CD14-positive monocyte (primary cell): Measurements from ENCODE around the gene CACNB4. TPM values are rescaled to one million over a fixed set of nuclear protein-coding genes. Genes with fewer than 3 reads are reported as not detected.

Experiments
- DNase-seq, 3 donors: peaks; one replicate each; pipeline ENCODE4 v3.0.0-alpha.2; 2011 to 2022
- H2AFZ ChIP-seq: 2 replicates; pipeline ENCODE4 v1.6.0; 2012; ENCODE audit warnings: mild to moderate bottlenecking, low read depth, low read length, inconsistent platforms; ENCODE audit not compliant: insufficient read depth, poor library complexity, severe bottlenecking
- H3K27ac ChIP-seq, 2 donors: 1 replicate in 1 of 2; 2 replicates in 1 of 2; pipeline ENCODE4 v1.5.1; 2012 to 2013; ENCODE audit warnings: low read length in 2 of 2, control low read depth in 1 of 2, inconsistent platforms in 1 of 2, low read depth in 1 of 2, mild to moderate bottlenecking in 1 of 2
- H3K27me3 ChIP-seq, 2 donors: one replicate each; pipeline versions ENCODE4 v1.6.0 to v1.6.1; 2011 to 2013; ENCODE audit warnings: low read length in 2 of 2; ENCODE audit not compliant: control insufficient read depth in 2 of 2, insufficient read depth in 2 of 2
- H3K36me3 ChIP-seq, 2 donors: replicated peaks in 1 of 2; 1 replicate in 1 of 2; 2 replicates in 1 of 2; pipeline versions ENCODE4 v1.5.1 to v1.6.1; 2012 to 2013; ENCODE audit warnings: low read length in 2 of 2, control low read depth in 1 of 2, inconsistent platforms in 1 of 2, mild to moderate bottlenecking in 1 of 2; ENCODE audit not compliant: insufficient read depth in 2 of 2, control insufficient read depth in 1 of 2
- H3K4me1 ChIP-seq, 2 donors: 1 replicate in 1 of 2; 2 replicates in 1 of 2; pipeline versions ENCODE4 v1.5.1 to v1.6.1; 2012 to 2013; ENCODE audit warnings: low read length in 2 of 2, control low read depth in 1 of 2, inconsistent platforms in 1 of 2, mild to moderate bottlenecking in 1 of 2, moderate library complexity in 1 of 2; ENCODE audit not compliant: insufficient read depth in 2 of 2, control insufficient read depth in 1 of 2
- H3K4me2 ChIP-seq: replicated peaks from 2 replicates; pipeline ENCODE3; 2012; ENCODE audit warnings: low read length, moderate library complexity, mild to moderate bottlenecking; ENCODE audit not compliant: poor library complexity, severe bottlenecking; ENCODE audit errors: extremely low read depth
- H3K4me3 ChIP-seq, 3 experiments: fragments of 200-600 bp in 1 of 3; sonication (generic) in 1 of 3; replicated peaks in 1 of 3; 1 replicate in 2 of 3; 2 replicates in 1 of 3; pipeline ENCODE4 v1.5.1; 2011 to 2013; ENCODE audit warnings: low read length in 3 of 3, mild to moderate bottlenecking in 3 of 3, control low read depth in 2 of 3, low read depth in 2 of 3, inconsistent platforms in 1 of 3, moderate library complexity in 1 of 3
- H3K79me2 ChIP-seq: 2 replicates; pipeline ENCODE4 v1.6.0; 2012; ENCODE audit warnings: mild to moderate bottlenecking, control low read depth, inconsistent platforms, low read length, moderate library complexity; ENCODE audit not compliant: insufficient read depth
- H3K9ac ChIP-seq: 2 replicates; pipeline ENCODE4 v1.6.0; 2017; ENCODE audit warnings: low read length, mild to moderate bottlenecking; ENCODE audit not compliant: insufficient read depth, poor library complexity, severe bottlenecking
- H3K9me3 ChIP-seq, 2 donors: replicated peaks in 1 of 2; 1 replicate in 1 of 2; 2 replicates in 1 of 2; pipeline versions ENCODE4 v1.5.1 to v1.6.1; 2012 to 2013; ENCODE audit warnings: low read length in 2 of 2, control low read depth in 1 of 2; ENCODE audit not compliant: control insufficient read depth in 1 of 2, insufficient read depth in 1 of 2
- H4K20me1 ChIP-seq: 2 replicates; pipeline ENCODE4 v1.6.0; 2012; ENCODE audit warnings: mild to moderate bottlenecking, low read length, control low read depth, moderate library complexity; ENCODE audit not compliant: insufficient read depth
- H3K27ac Mint-ChIP-seq, 7 donors: one replicate each; pipeline ENCODE4 v1.8.0; 2020; ENCODE audit warnings: mild to moderate bottlenecking in 7 of 7, mixed read lengths in 7 of 7, moderate library complexity in 6 of 7, inconsistent platforms in 2 of 7
- H3K27me3 Mint-ChIP-seq, 3 donors: one replicate each; pipeline ENCODE4 v1.8.0; 2021 to 2022; ENCODE audit warnings: low read depth in 3 of 3, mild to moderate bottlenecking in 3 of 3, mixed read lengths in 3 of 3, moderate library complexity in 3 of 3, inconsistent platforms in 1 of 3
- H3K36me3 Mint-ChIP-seq, 2 donors: one replicate each; pipeline ENCODE4 v1.8.0; 2020; ENCODE audit warnings: mixed read lengths in 2 of 2, inconsistent platforms in 1 of 2, mild to moderate bottlenecking in 1 of 2
- H3K4me1 Mint-ChIP-seq: one replicate; pipeline ENCODE4 v1.8.0; 2020; ENCODE audit warnings: mild to moderate bottlenecking, mixed read lengths
- H3K4me3 Mint-ChIP-seq, 2 donors: one replicate each; pipeline ENCODE4 v1.8.0; 2020; ENCODE audit warnings: mild to moderate bottlenecking in 2 of 2, mixed read lengths in 2 of 2, moderate library complexity in 1 of 2
- H3K9me3 Mint-ChIP-seq, 7 donors: one replicate each; pipeline ENCODE4 v1.8.0; 2020 to 2022; ENCODE audit warnings: mixed read lengths in 7 of 7, mild to moderate bottlenecking in 6 of 7, moderate library complexity in 6 of 7, inconsistent platforms in 2 of 7
- WGBS: methylation state at CpG from one replicate; pipeline ENCODE4 v1.1.5; 2013; ENCODE audit warnings: missing lambda C conversion rate; ENCODE audit not compliant: insufficient coverage; 5-methylcytosine and 5-hydroxymethylcytosine counted together
- intact Hi-C, 2 donors: fragments of 100-400 bp; cut with micrococcal nuclease; formaldehyde crosslinking; loops; one replicate each; pipeline versions ENCODE4 v1.15.0 to v1.15.1; 2023
- polyA plus RNA-seq, 3 donors: library from polyadenylated mRNA; depleted of rRNA in 1 of 3; unstranded in 2 of 3; stranded (reverse) in 1 of 3; fragments of 300-500 nt in 2 of 3; fragments of >200 nt in 1 of 3; fragmentation: Illumina TruSeq in 2 of 3; gene quantifications; 1 replicate in 2 of 3; 2 replicates in 1 of 3; pipeline ENCODE4 v1.2.3, GENCODE V29; 2012 to 2021
- TF ChIP-seq, protein P1 (sequence below): fragments of 200-600 bp; IDR thresholded peaks from one replicate; pipeline ENCODE4 v1.8.0; 2022; ENCODE audit warnings: antibody characterized with exemption, mild to moderate bottlenecking

The CACNB4 gene
- polyA plus RNA-seq, 3 donors, result 0.44 to 1.9 (median 1.1) TPM

DNA sequence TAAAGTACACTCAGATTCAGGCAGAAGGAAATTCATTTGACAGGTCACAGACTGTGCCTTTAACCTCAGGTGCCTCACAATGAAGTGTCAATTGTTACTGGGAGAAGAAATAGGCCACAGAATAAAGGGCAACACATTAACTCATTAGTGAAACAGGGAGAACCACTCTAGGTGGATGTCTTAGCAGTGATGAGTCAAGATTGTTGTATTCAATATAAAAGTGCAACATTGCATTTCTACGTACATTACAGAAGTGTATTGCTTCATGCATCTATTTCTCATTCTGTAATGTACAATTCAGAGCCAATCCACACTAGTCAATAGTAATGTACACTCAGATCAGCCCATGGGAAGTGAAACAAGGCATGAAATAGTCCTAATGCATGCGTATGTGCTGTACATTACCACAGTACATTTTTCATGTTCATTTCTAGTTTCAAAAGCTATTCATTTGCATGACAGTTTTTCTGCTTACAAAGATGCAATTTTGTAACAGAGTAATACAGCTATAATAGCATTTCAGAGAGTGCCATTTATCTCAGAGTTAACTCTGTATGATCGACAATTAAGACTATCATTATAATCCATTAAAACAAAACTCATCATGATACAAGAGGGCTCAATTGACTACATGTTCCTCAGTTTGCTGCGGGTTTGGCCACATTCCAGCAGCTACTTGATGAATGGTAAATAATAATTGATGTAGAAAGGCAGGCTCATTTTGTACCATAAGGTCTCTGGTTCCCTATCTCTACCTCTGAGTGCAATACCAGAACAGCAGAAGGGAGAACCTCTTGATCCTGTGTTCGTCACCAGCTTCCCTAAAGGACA, 258.4 kb downstream of the CACNB4 start:
- Mint-ChIP-seq H3K27ac (peak overlapping the region; percentile 4 to 90 (median 66)), H3K36me3 (no peaks in the 10 kb centered on the region), H3K4me3 (no peak overlapping the region), H3K4me1 (peaks cover 32% of the 10 kb centered on the region), H3K27me3 (no peaks in the 10 kb centered on the region), H3K9me3 (peaks cover 0 to 2% (median 0%) of the 10 kb centered on the region in 7 donors)
- Histone ChIP-seq H2AFZ (peak overlapping the region; percentile 38), H3K4me1 (peaks cover 27 to 35% of the 10 kb centered on the region in 2 donors), H3K9ac (no peak overlapping the region), H3K27ac (peak overlapping the region in 1 of 2 donors; percentile 70), H3K9me3 (no peaks in the 10 kb centered on the region), H3K79me2 (no peaks in the 10 kb centered on the region), H3K4me2 (no peak overlapping the region), H3K4me3 (no peak overlapping the region), H3K36me3 (no peaks in the 10 kb centered on the region), H3K27me3 (no peaks in the 10 kb centered on the region), H4K20me1 (no peaks in the 10 kb centered on the region)
- TF ChIP-seq, protein P1, sequence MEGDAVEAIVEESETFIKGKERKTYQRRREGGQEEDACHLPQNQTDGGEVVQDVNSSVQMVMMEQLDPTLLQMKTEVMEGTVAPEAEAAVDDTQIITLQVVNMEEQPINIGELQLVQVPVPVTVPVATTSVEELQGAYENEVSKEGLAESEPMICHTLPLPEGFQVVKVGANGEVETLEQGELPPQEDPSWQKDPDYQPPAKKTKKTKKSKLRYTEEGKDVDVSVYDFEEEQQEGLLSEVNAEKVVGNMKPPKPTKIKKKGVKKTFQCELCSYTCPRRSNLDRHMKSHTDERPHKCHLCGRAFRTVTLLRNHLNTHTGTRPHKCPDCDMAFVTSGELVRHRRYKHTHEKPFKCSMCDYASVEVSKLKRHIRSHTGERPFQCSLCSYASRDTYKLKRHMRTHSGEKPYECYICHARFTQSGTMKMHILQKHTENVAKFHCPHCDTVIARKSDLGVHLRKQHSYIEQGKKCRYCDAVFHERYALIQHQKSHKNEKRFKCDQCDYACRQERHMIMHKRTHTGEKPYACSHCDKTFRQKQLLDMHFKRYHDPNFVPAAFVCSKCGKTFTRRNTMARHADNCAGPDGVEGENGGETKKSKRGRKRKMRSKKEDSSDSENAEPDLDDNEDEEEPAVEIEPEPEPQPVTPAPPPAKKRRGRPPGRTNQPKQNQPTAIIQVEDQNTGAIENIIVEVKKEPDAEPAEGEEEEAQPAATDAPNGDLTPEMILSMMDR, result no peak
- DNase-seq, result peak; percentile 53 to 75 (median 58)
- WGBS, result no CpG with 5 or more reads among the region's 5 CpGs
- intact Hi-C loops, result no loop called here

DNA sequence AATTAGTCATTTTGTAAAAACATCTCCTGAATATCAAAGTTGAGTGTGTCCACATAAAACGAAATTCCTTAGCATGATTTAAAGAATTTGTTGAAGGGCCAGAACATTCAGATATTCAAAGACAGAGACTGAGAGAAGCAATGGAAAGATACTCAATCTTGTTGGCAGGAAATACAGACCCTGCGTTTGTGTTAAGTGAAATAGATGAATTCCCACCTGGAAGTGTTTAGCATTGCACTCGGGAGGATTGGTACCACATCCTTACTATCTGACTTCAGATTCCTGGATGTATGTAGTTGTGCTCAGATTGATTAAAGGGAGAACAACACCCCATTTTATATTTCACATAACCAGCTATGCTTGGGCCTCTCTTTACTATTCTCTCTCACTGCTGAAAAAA, 260.9 kb downstream of the CACNB4 start:
- no peaks in the 10 kb centered on the region for H3K36me3 ChIP-seq
- Mint-ChIP-seq H3K27me3 (no peaks in the 10 kb centered on the region), H3K4me1 (peaks cover 26% of the 10 kb centered on the region), H3K4me3 (no peak overlapping the region), H3K27ac (no peak overlapping the region), H3K9me3 (peaks cover 0 to 2% (median 0%) of the 10 kb centered on the region in 7 donors), H3K36me3 (no peaks in the 10 kb centered on the region)
- no peak overlapping the region for H3K4me3 ChIP-seq
- H3K27me3 ChIP-seq, result no peaks in the 10 kb centered on the region
- H4K20me1 ChIP-seq, result no peaks in the 10 kb centered on the region
- H3K4me1 ChIP-seq, result peaks cover 19 to 36% of the 10 kb centered on the region in 2 donors
- DNase-seq, result no peak
- H3K27ac ChIP-seq, result no peak overlapping the region
- H3K4me2 ChIP-seq, result no peak overlapping the region
- intact Hi-C loops, result no loop called here
- H3K9me3 ChIP-seq, result no peaks in the 10 kb centered on the region
- WGBS, result 100% methylated on average over 1 of the region's 3 CpGs
- TF ChIP-seq, protein P1, result no peak
- no peak overlapping the region for H2AFZ ChIP-seq
- no peaks in the 10 kb centered on the region for H3K79me2 ChIP-seq
- no peak overlapping the region for H3K9ac ChIP-seq
